HepG2 (cell line): ENCODE results near the gene ARPC1A. TPM values are rescaled to one million over a fixed set of nuclear protein-coding genes. Genes with fewer than 3 reads are reported as not detected.

Experiments used
- ATAC-seq: fragments of 200-7000 bp; cut with Tn5 transposase; 3 replicates; pipeline ENCODE4 v1.9.1; 2020; ENCODE audit warnings: mild to moderate bottlenecking, moderate library complexity
- BruUV-seq: library from RNA; stranded (reverse); fragments of 400-500 nt; replicated peaks from 2 replicates; lab custom pipeline; 2021; lab: Mats Ljungman, UMichigan
- CTCF ChIA-PET: fragments of 300-600 bp; formaldehyde crosslinking; extraction: SDS; loops from one replicate; lab custom pipeline; 2021; ENCODE audit warnings: low total read pairs, inconsistent platforms, low intra/inter-chr PET ratio; lab: Yijun Ruan, JAX
- POLR2A ChIA-PET: fragments of 350-600 bp; sonication (Branson Sonifier 250); formaldehyde crosslinking; loops from one replicate; lab custom pipeline; 2020; ENCODE audit warnings: antibody characterized with exemption, inconsistent platforms; lab: Yijun Ruan, JAX
- DNase-seq: peaks from one replicate; pipeline ENCODE4 v3.0.0-alpha.2; 2015; ENCODE audit warnings: low spot score
- FAIRE-seq: peaks from 3 replicates; lab custom pipeline; 2011; peaks lifted over from hg19 to GRCh38; lab: Jason Lieb, UNC
- H2AFZ ChIP-seq: one replicate; pipeline ENCODE4 v1.6.1; 2011; ENCODE audit warnings: low read length, inconsistent platforms
- H3K27ac ChIP-seq: fragments of 300-600 bp; 3 replicates; pipeline ENCODE4 v1.8.0; 2011; ENCODE audit warnings: mixed run types, mild to moderate bottlenecking, mixed read lengths, low read length, inconsistent platforms; ENCODE audit not compliant: insufficient read depth; ENCODE audit errors: extremely low read length
- H3K27me3 ChIP-seq, 2 experiments: fragments of 200-600 bp in 1 of 2; 2 replicates in 1 of 2; 3 replicates in 1 of 2; pipeline versions ENCODE4 v1.6.0 to v1.8.0; 2011; ENCODE audit warnings: low read length in 2 of 2, mild to moderate bottlenecking in 2 of 2, moderate library complexity in 2 of 2, inconsistent platforms in 1 of 2; ENCODE audit not compliant: insufficient read depth in 2 of 2, control insufficient read depth in 1 of 2
- H3K36me3 ChIP-seq, 2 experiments: fragments of 200-600 bp in 1 of 2; replicated peaks in 1 of 2; 2 replicates in 1 of 2; 3 replicates in 1 of 2; pipeline versions ENCODE4 v1.5.1 to v1.8.0; 2011; ENCODE audit warnings: low read length in 2 of 2, inconsistent platforms in 1 of 2; ENCODE audit not compliant: insufficient read depth in 2 of 2, control insufficient read depth in 1 of 2
- H3K4me1 ChIP-seq: 2 replicates; pipeline ENCODE4 v1.5.1; 2012; ENCODE audit warnings: low read length, inconsistent platforms; ENCODE audit not compliant: insufficient read depth
- H3K4me2 ChIP-seq: 2 replicates; pipeline ENCODE4 v1.6.0; 2011; ENCODE audit warnings: low read depth, low read length, inconsistent platforms
- H3K4me3 ChIP-seq, 3 experiments: fragments of 200-600 bp in 1 of 3; sonication (generic), shearing (Covaris generic) in 1 of 3; replicated peaks in 1 of 3; 2 replicates each; pipeline ENCODE4 v1.5.1; 2011 to 2016; ENCODE audit warnings: low read length in 3 of 3, inconsistent platforms in 2 of 3, low read depth in 2 of 3, mild to moderate bottlenecking in 2 of 3, control low read depth in 1 of 3, mixed read lengths in 1 of 3; ENCODE audit not compliant: insufficient read depth in 1 of 3
- H3K79me2 ChIP-seq: one replicate; pipeline ENCODE4 v1.6.1; 2011; ENCODE audit warnings: low read length, inconsistent platforms; ENCODE audit not compliant: insufficient read depth
- H3K9ac ChIP-seq: 2 replicates; pipeline ENCODE4 v1.6.0; 2011; ENCODE audit warnings: mild to moderate bottlenecking, low read depth, low read length, inconsistent platforms; ENCODE audit not compliant: insufficient read depth
- H3K9me3 ChIP-seq: 2 replicates; pipeline ENCODE4 v1.5.1; 2012; ENCODE audit warnings: mild to moderate bottlenecking, low read length
- H4K20me1 ChIP-seq: 2 replicates; pipeline ENCODE4 v1.6.0; 2011; ENCODE audit warnings: inconsistent platforms, mild to moderate bottlenecking, low read length, moderate library complexity; ENCODE audit not compliant: insufficient read depth
- BHLHE40 ChIP-seq: IDR thresholded peaks from 2 replicates; pipeline ENCODE4 v1.6.1; 2011; ENCODE audit warnings: low read length, improper control_type of control experiment
- CBX5 ChIP-seq: sonication (generic); formaldehyde crosslinking; IDR thresholded peaks from 2 replicates; pipeline ENCODE4 v1.4.0; 2020; ENCODE audit warnings: missing genetic modification reagents, borderline replicate concordance
- FOXC1 ChIP-seq: sonication (generic); formaldehyde crosslinking; IDR thresholded peaks from 2 replicates; pipeline ENCODE4 v1.8.0; 2022; ENCODE audit warnings: mild to moderate bottlenecking, missing genetic modification reagents, borderline replicate concordance
- FOXP1 ChIP-seq, 2 experiments: fragments of 450-650 bp in 1 of 2; IDR thresholded peaks; 2 replicates each; pipeline ENCODE4 v1.6.1; 2017 to 2018; ENCODE audit warnings: antibody characterized with exemption in 1 of 2
- NFKB2 ChIP-seq: sonication (generic); formaldehyde crosslinking; IDR thresholded peaks from 2 replicates; pipeline ENCODE4 v1.4.0; 2020; ENCODE audit warnings: missing genetic modification reagents, borderline replicate concordance
- NR2F1 ChIP-seq, 2 experiments: fragments of 450-650 bp in 1 of 2; formaldehyde crosslinking in 1 of 2; IDR thresholded peaks; 2 replicates each; pipeline versions ENCODE4 v1.5.0 to v1.6.1; 2016 to 2020; ENCODE audit warnings: mild to moderate bottlenecking in 1 of 2, missing compliant biosample characterization in 1 of 2, missing genetic modification reagents in 1 of 2, moderate library complexity in 1 of 2
- RXRB ChIP-seq: IDR thresholded peaks from 2 replicates; pipeline ENCODE4 v1.6.1; 2016; ENCODE audit warnings: borderline replicate concordance, missing genetic modification reagents, missing compliant biosample characterization
- ZNF17 ChIP-seq: sonication (generic); formaldehyde crosslinking; IDR thresholded peaks from 2 replicates; pipeline ENCODE4 v1.5.0; 2020; ENCODE audit warnings: mild to moderate bottlenecking, missing genetic modification reagents
- ZNF446 ChIP-seq: sonication (generic); formaldehyde crosslinking; IDR thresholded peaks from 2 replicates; pipeline ENCODE4 v1.5.0; 2020; ENCODE audit warnings: mild to moderate bottlenecking, missing genetic modification reagents
- ZNF460 ChIP-seq: sonication (generic); formaldehyde crosslinking; IDR thresholded peaks from 2 replicates; pipeline ENCODE4 v1.5.1; 2020; ENCODE audit warnings: missing genetic modification reagents, mild to moderate bottlenecking, borderline replicate concordance
- ZNF563 ChIP-seq: sonication (generic); formaldehyde crosslinking; IDR thresholded peaks from 2 replicates; pipeline ENCODE4 v1.8.0; 2022; ENCODE audit warnings: mild to moderate bottlenecking, moderate library complexity, missing genetic modification reagents
- ZNF678 ChIP-seq: sonication (generic); formaldehyde crosslinking; IDR thresholded peaks from 2 replicates; pipeline ENCODE4 v1.4.0; 2020; ENCODE audit warnings: mild to moderate bottlenecking, missing genetic modification reagents
- WGBS: methylation state at CpG from one replicate; pipeline ENCODE4 v1.1.6; 2017; ENCODE audit warnings: low lambda C conversion rate; 5-methylcytosine and 5-hydroxymethylcytosine counted together
- in situ Hi-C: cut with HindIII; loops from 2 replicates; pipeline ENCODE4 v1.10.0; 2017; ENCODE audit warnings: low pct_unique_long_range_greater_than_20kb; ENCODE audit not compliant: extremely low pct_ligation_motif_present
- intact Hi-C: fragments of 100-400 bp; cut with micrococcal nuclease; formaldehyde crosslinking; loops from one replicate; pipeline ENCODE4 v1.10.0; 2022; ENCODE audit not compliant: unreplicated experiment
- polyA plus RNA-seq, 8 experiments: library from polyadenylated mRNA; depleted of rRNA in 3 of 8; stranded (reverse) in 7 of 8; unstranded in 1 of 8; fragments of >200 nt; fragmentation: Illumina TruSeq in 4 of 8; extraction: Trizol in 4 of 8; gene quantifications; 2 replicates each; pipeline versions ENCODE4 v1.2.1 to v1.2.3, GENCODE V29; 2011 to 2016; ENCODE audit warnings: low read depth in 4 of 8, missing spikeins in 1 of 8, mixed read lengths in 1 of 8; ENCODE audit not compliant: insufficient read depth in 1 of 8
- total RNA-seq, 5 experiments: library from RNA; depleted of rRNA; stranded (reverse); fragments of >200 nt; fragmentation: Illumina TruSeq; extraction: Trizol; gene quantifications; 2 replicates each; pipeline ENCODE4 v1.2.3, GENCODE V29; 2016; ENCODE audit warnings: low read depth in 1 of 5
- TF ChIP-seq, protein P1 (sequence below): sonication (generic); formaldehyde crosslinking; IDR thresholded peaks from 2 replicates; pipeline ENCODE4 v1.9.0; 2021; ENCODE audit warnings: missing genetic modification reagents, mild to moderate bottlenecking, borderline replicate concordance

ARPC1A gene
- total and polyA plus RNA-seq, 2 of the 13 experiments (the other 11 are each of a cell fraction or from before 2014, with no cell fraction given): 44.3 to 88.5 TPM

DNA sequence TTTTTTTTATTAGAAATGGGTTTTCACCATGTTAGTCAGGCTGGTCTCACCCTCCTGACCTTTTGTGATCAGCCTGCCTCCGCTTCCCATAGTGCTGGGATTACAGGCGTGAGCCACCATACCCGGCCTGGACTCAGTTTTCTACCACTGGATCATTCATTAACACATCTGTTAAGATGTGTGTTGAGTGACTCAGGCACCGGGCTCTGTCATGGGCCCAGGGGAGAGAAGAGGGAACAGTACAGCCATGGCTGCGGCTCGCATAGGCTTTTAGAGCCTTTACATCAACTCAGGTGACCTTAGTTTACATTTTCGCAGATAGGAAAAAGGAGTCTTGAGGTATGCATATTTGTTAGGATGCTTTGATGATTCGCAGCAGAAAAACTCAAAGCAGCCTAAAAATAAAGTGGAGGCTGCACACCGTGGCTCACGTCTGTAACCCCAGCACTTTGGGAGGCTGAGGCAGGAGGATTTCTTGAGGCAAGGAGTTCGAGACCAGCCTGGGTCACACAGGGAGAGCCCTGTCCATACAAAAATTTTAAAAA lies 45.8 kb downstream of the ARPC1A start:
- Histone ChIP-seq H2AFZ (no peak overlapping the region), H3K9me3 (no peaks in the 10 kb centered on the region), H3K4me1 (peaks cover 37% of the 10 kb centered on the region), H4K20me1 (0 out of 2 replicates have a peak, but pooled peaks cover 2% of the 10 kb centered on the region)
- intact Hi-C loops: loop anchor here (5.0 kb wide), 1 partner anchor 36 kb away; the partner anchor contains the start of genes BUD31 and PDAP1
- in situ Hi-C loops: no loop called here
- no peak for ATAC-seq
- no TSS peak for BruUV-seq
- WGBS: 92% methylated on average over 11 of the region's 11 CpGs
- no peak for TF ChIP-seq ZNF446 (CRISPR knock-in tag)
- TF ChIP-seq ZNF17: no peak
- no peak for TF ChIP-seq ZNF563 (CRISPR knock-in tag)
- no peak for TF ChIP-seq ZNF460
- TF ChIP-seq NR2F1 (CRISPR knock-in tag; IDR thresholded peaks at IDR 0.05): no peak
- no peak for TF ChIP-seq ZNF678 (CRISPR knock-in tag)
- no peak for TF ChIP-seq FOXP1 (IDR thresholded peaks at IDR 0.05)
- TF ChIP-seq FOXP1 (CRISPR knock-in tag; IDR thresholded peaks at IDR 0.05): no peak
- TF ChIP-seq BHLHE40: no peak
- TF ChIP-seq, protein P1, sequence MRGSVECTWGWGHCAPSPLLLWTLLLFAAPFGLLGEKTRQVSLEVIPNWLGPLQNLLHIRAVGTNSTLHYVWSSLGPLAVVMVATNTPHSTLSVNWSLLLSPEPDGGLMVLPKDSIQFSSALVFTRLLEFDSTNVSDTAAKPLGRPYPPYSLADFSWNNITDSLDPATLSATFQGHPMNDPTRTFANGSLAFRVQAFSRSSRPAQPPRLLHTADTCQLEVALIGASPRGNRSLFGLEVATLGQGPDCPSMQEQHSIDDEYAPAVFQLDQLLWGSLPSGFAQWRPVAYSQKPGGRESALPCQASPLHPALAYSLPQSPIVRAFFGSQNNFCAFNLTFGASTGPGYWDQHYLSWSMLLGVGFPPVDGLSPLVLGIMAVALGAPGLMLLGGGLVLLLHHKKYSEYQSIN: no peak
- no peak for TF ChIP-seq FOXC1 (CRISPR knock-in tag)
- TF ChIP-seq NFKB2 (CRISPR knock-in tag): no peak
- no peak for TF ChIP-seq CBX5
- no peak for TF ChIP-seq RXRB (CRISPR knock-in tag)
- TF ChIP-seq, all 625 proteins: peak for 0
- ChIA-PET CTCF (no interaction called here), POLR2A (interaction anchor here (1.6 kb wide), 1 partner anchor 37 kb away, joined by 29 read pairs; the partner anchor contains the start of genes BUD31 and PDAP1)
- Histone ChIP-seq H3K27ac (no peak overlapping the region), H3K4me3 (no peak overlapping the region), H3K79me2 (peaks cover 5% of the 10 kb centered on the region), H3K9ac (0 out of 2 replicates have a peak overlapping the region, but pooled peaks have one; percentile 3), H3K27me3 (no peaks in the 10 kb centered on the region), H3K36me3 (peaks cover 2 to 8% of the 10 kb centered on the region in 2 experiments; a peak in 3 of 5 replicates), H3K4me2 (no peak overlapping the region)
- FAIRE-seq: no peak
- DNase-seq: no peak
